Activated T-helper 17 cell treated with anti-CD3 and anti-CD28 coated beads, Interleukin-2, amount 50 U/mL, for 72 hours (primary cell): ENCODE measurements around the gene ITGAE. TPM values are rescaled to one million over a fixed set of nuclear protein-coding genes. Genes with fewer than 3 reads are reported as not detected.

Experiments used
- ATAC-seq: fragments of 150-1000 bp; cut with Tn5 transposase; replicated peaks from 2 replicates; pipeline ENCODE4 v1.10.0; 2021; ENCODE audit warnings: mild to moderate bottlenecking, moderate library complexity
- H3K27ac Mint-ChIP-seq: one replicate; pipeline ENCODE4 v1.8.0; 2022; ENCODE audit warnings: mixed read lengths
- H3K27me3 Mint-ChIP-seq: one replicate; pipeline ENCODE4 v1.8.0; 2022; ENCODE audit warnings: mixed read lengths
- H3K36me3 Mint-ChIP-seq: one replicate; pipeline ENCODE4 v1.8.0; 2022; ENCODE audit warnings: low read depth, mild to moderate bottlenecking, mixed read lengths
- H3K4me1 Mint-ChIP-seq: one replicate; pipeline ENCODE4 v1.8.0; 2022; ENCODE audit warnings: mixed read lengths
- H3K4me3 Mint-ChIP-seq: one replicate; pipeline ENCODE4 v1.8.0; 2022; ENCODE audit warnings: mild to moderate bottlenecking, mixed read lengths
- H3K9me3 Mint-ChIP-seq: one replicate; pipeline ENCODE4 v1.8.0; 2022; ENCODE audit warnings: mixed read lengths
- total RNA-seq, 2 donors: library from RNA; stranded (reverse); gene quantifications; one replicate each; pipeline ENCODE4 v1.2.3, GENCODE V29; 2022

Gene ITGAE
- total RNA-seq, 2 donors from 2014 or later: 24.2 to 43.2 TPM

DNA sequence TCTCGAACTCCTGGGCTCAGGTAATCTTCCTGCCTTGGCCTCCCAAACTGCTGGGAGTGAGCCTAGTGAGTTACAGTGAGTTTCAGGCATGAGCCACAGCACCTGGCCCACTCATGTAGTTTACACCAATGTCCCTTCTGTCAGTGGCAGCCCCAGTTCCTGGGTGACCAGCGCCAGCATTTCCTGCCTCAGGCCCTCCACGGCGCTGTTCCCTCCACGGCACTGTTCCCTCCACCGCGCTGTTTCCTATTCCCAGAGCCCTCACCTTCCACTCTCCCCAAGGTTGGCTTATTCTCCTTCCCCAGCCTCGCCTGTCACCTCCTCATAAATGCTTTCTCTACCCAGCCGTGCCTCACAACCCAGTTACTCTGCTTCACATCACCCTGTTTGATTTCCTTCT lies 32.6 kb downstream of the ITGAE start:
- Mint-ChIP-seq H3K4me1 (peaks cover 31% of the 10 kb centered on the region), H3K9me3 (no peaks in the 10 kb centered on the region), H3K27ac (no peak overlapping the region), H3K27me3 (no peaks in the 10 kb centered on the region), H3K4me3 (no peak overlapping the region), H3K36me3 (peaks cover 6% of the 10 kb centered on the region)
- ATAC-seq: no peak

DNA sequence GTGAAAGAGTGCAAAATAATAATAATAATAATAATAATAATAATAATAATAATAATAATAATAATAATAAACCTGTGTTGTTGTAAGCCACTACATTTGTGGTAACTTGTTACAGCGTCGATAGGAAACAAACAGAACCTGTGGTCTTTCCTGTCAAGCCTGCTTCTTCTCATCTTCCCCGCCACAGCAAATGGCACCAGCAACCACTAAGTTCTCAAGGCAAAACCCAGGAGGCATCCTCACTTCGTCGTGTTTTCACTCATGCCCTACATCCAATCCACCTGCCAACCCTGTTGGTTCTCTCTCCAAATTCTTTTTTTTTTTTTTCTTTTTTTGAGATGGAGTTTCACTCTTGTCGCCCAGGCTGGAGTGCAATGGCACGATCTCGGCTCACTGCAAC lies 34.2 kb downstream of the ITGAE start:
- Mint-ChIP-seq H3K4me1 (peaks cover 35% of the 10 kb centered on the region), H3K4me3 (peak overlapping the region; percentile 62), H3K27ac (peak overlapping the region; percentile 70)

DNA sequence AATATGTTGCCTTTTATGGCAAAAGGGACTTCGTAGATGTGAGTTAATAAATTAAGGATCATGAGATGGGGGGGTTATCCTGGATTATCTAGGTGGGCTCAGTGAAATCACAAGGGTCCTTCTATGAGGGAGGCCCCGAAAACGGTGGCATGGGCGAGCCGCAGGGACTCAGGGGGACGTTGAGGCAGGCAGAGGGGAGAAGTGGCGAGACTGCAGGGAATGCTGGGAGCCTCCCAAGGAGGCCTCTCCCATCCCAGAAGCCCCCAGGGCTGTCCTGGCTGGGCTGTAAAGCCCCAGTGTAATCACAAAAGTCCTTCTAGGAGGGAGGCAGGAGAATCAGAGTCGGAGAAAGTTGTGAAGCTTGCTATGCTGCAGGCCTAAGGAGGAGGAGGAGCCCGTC lies 35.0 kb downstream of the ITGAE start:
- peaks cover 35% of the 10 kb centered on the region for H3K4me1 Mint-ChIP-seq
- peaks cover 6% of the 10 kb centered on the region for H3K36me3 Mint-ChIP-seq
- H3K4me3 Mint-ChIP-seq: peak overlapping the region; percentile 62
- ATAC-seq: no peak
- H3K27me3 Mint-ChIP-seq: no peaks in the 10 kb centered on the region
- H3K9me3 Mint-ChIP-seq: no peaks in the 10 kb centered on the region
- peak overlapping the region; percentile 92 for H3K27ac Mint-ChIP-seq

More for the DNA sequence above, 34.2 kb downstream of the ITGAE start:
- H3K36me3 Mint-ChIP-seq: peaks cover 6% of the 10 kb centered on the region
- no peaks in the 10 kb centered on the region for H3K27me3 Mint-ChIP-seq
- no peaks in the 10 kb centered on the region for H3K9me3 Mint-ChIP-seq
- no peak for ATAC-seq

DNA sequence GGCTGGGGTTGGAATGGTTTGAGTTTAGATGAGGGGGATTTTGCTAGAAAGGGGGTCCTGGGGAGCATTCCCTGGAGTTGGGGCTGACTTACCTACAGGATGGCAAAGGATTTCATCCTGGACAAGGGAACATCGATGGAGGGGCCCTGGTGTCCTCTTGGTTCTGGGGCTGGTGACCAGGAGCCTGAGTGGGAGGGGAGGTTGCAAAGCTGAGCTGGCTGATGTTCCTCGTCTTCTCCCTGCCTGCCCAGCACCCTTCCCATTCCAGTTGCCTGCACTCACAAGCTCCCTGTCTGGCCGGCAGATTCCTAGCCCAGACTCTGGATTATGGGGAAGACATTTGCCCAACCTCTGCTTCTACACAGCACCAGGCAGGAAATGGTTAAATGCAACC lies 37.2 kb downstream of the ITGAE start:
- Mint-ChIP-seq H3K9me3 (peaks cover 6% of the 10 kb centered on the region), H3K36me3 (peaks cover 6% of the 10 kb centered on the region), H3K4me3 (peak overlapping the region; percentile 74), H3K27ac (peak overlapping the region; percentile 92), H3K4me1 (peaks cover 41% of the 10 kb centered on the region), H3K27me3 (no peaks in the 10 kb centered on the region)
- ATAC-seq: no peak

DNA sequence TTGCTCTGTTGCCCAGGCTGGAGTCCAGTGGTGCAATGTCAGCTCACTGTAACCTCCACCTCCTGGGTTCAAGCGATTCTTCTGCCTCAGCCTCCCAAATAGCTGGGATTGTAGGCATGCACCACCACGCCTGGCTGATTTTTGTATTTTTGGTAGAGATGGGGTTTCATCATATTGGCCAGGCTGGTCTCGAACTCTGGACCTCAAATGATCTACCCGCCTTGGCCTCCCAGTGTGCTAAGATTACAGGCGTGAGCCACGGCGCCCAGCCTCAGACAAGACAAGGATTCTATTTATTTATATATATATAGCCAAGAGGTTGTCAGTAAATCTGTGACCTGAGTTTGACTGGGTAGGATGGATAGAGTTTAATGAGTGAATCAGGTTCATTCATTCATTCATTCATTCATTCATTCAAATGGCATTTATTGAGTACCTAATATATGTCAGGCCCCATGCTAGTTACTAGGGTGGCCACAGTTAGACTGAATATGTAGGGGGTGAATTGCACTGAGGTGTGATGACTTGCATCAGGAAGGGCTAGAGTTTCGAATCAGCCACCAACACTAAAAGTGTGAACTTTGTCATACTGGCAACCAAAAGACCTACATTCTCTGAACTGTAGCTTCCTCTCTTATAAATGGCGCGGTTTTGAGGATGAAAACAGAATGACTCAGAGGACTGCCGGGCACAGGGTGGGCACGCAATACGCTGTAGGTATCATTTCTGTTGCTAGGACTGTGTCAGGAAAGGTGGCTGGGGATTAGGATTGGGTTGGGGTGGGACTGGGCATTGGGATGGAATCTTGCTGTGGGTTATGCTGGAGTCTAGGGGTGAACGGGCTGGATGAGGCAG lies 37.8 kb downstream of the ITGAE start:
- ATAC-seq: peak; percentile 77
- Mint-ChIP-seq H3K27me3 (no peaks in the 10 kb centered on the region), H3K4me3 (peak overlapping the region; percentile 74), H3K36me3 (peaks cover 6% of the 10 kb centered on the region), H3K27ac (peak overlapping the region; percentile 92), H3K9me3 (peaks cover 6% of the 10 kb centered on the region), H3K4me1 (peaks cover 35% of the 10 kb centered on the region)

DNA sequence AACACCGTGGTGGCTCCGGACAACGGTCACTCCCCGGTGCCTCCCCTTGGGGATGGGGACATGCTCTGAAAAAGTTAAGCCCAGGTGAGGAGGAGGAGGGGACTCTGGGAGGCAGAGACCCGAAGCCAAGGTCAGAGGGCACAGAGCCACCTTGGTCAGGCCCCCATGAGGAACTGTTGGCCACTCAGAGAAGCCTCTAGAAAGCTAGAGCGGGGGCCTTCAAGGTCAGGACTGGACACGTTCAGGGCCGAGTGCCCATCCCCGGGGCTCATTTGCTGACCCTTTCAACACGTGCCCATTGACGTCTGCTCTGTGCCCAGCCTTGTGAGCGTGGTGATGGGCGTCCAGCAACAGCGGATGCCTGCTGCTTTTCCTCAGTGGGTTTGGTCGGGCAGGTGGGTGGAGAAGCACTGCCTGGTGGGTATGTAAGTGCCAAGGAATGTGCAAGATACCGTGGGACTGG lies 39.0 kb downstream of the ITGAE start:
- Mint-ChIP-seq H3K27me3 (no peaks in the 10 kb centered on the region), H3K36me3 (peaks cover 6% of the 10 kb centered on the region), H3K9me3 (peaks cover 6% of the 10 kb centered on the region), H3K27ac (no peak overlapping the region), H3K4me3 (no peak overlapping the region), H3K4me1 (peaks cover 38% of the 10 kb centered on the region)
- no peak for ATAC-seq

DNA sequence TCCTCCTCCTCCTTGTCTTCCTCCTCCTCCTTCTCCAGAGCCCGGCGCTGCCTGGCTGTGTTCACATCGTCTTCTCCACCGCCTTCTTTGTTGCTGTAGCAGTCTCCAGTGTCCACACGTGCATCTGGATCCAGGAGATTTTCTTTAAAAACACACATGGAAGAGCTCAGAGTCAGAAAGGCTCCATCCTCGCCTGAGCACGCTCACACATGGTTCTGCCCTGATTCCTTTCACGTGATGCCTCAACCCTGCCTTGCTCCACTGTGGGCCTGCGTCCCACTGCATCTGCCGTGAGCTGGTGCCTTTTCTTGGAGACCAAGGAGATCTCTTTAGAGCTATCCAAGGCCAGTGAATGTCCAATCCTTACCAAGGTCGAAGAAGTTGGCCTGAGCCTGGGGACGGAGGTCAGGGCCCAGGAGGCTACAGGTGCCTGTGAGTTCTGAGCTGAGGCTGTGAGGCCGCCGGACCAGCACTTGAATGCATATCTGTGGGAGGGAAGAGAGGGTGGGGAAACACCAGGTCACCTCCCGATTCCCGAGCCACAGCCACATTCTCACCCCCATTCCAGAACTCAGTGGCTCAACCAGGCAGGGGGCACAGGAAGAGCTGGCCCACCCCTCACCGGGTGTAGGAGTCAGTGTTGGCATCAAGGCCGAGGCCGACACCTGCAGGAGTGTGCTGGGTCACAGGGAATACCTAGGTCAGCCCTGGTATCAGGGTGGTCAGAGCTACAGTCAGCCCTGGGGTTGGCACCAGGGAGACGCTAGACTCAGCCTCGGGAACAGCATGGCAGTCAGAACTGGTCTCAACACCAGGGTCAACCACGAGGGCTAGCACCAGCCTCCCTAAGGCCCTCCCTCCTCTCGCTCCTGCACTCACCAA lies 39.7 kb downstream of the ITGAE start:
- Mint-ChIP-seq H3K9me3 (peaks cover 6% of the 10 kb centered on the region), H3K36me3 (peaks cover 6% of the 10 kb centered on the region), H3K27me3 (no peaks in the 10 kb centered on the region), H3K4me3 (no peak overlapping the region), H3K4me1 (peaks cover 34% of the 10 kb centered on the region), H3K27ac (peak overlapping the region; percentile 57)
- ATAC-seq: no peak

DNA sequence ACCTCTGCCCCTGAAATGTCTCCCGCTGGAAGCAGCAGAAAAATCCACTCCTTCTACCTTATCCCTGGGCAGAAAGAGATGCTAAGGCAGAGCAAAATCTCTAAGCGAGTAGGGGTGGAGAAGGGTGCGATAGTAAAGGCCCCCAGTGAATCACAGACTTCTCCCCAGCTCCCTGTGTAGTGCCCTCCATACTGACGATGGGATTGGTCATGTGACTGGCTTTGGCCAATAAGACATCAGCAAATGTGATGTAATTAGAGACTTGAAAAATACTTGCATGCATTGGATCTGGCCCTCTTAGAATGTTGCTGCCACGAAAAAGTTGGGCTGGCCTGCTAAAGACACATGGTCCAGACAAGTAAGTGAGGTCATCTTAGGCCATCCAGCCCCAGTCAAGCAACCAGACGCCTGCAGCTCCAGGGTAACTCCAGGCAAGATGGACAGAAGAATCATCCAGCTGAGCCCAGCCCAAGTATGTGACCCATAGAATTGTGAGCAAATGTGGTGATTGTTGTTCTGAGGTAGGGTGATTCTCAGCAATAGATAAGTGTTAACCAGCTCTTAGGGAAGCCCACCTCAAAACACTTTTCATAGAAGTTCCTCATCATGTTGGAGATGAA lies 41.3 kb downstream of the ITGAE start:
- no peaks in the 10 kb centered on the region for H3K27me3 Mint-ChIP-seq
- peaks cover 24% of the 10 kb centered on the region for H3K4me1 Mint-ChIP-seq
- ATAC-seq: no peak
- peak overlapping the region; percentile 34 for H3K27ac Mint-ChIP-seq
- H3K36me3 Mint-ChIP-seq: no peaks in the 10 kb centered on the region
- no peak overlapping the region for H3K4me3 Mint-ChIP-seq
- peaks cover 6% of the 10 kb centered on the region for H3K9me3 Mint-ChIP-seq

DNA sequence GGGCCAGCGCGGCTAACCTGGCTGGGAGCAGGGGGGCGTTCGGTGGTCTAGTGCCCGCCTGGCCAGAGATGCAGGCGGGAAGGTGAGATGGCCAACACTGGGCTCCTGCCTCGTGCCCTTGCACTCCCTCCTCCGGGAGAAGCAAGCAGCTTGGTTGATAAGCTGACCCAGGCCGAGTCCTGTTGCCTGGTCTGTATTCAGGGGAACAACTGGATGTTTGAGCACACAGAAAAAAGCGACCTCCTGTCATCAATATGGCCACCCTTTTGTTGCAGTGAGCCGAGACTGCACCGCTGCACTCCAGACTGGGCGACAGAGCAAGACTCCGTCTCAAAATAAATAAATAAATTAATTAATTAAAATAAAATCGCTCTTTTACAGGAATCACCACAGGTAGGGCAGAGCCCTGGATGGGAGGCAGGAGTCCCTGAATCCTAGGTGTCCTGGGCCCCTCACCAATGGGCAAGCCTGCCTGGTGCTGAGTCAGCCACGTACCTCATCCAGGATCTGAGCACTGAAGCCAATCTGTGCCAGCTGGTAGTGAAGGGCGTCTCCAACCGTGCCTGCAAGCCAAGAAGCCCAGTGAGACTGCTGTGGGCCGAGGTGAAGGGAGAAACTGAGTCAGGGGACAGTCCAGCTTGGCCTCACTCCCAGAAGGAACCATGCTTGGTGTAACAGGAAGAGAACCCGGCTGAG lies 45.5 kb downstream of the ITGAE start:
- no peak overlapping the region for H3K27ac Mint-ChIP-seq
- peak overlapping the region; percentile 27 for H3K4me3 Mint-ChIP-seq
- ATAC-seq: no peak
- H3K36me3 Mint-ChIP-seq: no peaks in the 10 kb centered on the region
- H3K27me3 Mint-ChIP-seq: no peaks in the 10 kb centered on the region
- peaks cover 6% of the 10 kb centered on the region for H3K9me3 Mint-ChIP-seq
- H3K4me1 Mint-ChIP-seq: peaks cover 20% of the 10 kb centered on the region

DNA sequence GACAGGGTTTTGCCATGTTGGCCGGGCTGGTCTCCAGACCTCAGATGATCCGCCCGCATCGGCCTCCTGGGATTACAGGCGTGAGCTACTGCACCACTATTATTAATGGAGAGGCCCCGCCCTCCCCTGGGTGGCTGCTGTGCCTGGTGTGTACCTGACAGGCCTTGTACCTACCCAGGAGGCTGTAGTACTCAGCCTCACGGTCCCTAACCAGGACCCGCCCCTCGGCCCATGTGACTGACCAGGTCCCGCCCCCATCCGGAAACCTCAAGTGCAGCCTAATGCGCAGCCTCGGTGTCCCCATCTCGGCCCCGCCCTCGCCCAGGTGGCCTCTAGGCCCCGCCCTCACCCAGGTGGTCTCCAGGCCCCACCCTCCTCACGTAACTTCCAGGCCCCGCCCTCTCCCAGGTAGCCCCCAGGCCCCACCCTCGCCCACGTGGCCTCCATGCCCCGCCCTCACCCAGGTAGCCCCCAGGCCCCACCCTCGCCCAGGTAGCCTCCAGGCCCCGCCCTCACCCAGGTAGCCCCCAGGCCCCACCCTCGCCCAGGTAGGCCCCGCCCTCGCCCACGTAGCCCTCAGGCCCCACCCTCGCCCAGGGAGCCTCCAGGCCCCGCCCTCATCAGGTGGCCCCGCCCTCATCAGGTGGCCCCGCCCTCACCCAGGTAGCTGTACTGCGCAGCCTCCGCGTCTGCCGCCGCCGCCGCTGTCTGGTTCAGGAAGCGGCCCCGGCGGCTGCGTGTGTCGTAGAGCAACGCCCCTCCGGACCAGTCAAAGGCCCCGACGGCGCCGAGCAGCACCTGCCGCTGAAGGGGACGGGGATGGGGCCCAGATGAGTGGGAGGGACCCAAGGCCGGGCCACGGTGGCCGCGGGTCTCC lies 46.3 kb downstream of the ITGAE start:
- Mint-ChIP-seq H3K27ac (no peak overlapping the region), H3K4me3 (no peak overlapping the region)
- peak; percentile 86 for ATAC-seq

DNA sequence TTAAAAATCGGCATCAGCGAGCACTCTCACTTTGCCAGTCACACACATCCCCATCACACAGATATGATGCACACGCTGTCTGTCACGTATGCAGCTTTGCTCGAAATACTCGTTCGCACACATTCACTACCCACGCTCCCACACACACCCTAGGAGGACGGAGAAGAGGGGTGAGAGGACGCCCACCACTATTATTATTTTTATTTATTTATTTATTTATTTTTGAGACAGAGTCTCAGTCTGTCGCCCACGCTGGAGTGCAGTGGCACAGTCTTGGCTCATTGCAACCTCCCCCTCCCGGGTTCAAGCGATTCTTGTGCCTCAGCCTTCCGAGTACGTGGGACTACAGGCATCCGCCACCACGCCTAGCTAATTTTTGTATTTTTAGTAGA lies 46.9 kb downstream of the ITGAE start:
- Mint-ChIP-seq H3K4me1 (peaks cover 16% of the 10 kb centered on the region), H3K27ac (no peak overlapping the region), H3K9me3 (no peaks in the 10 kb centered on the region), H3K4me3 (no peak overlapping the region), H3K27me3 (no peaks in the 10 kb centered on the region), H3K36me3 (no peaks in the 10 kb centered on the region)
- no peak for ATAC-seq

More for the DNA sequence above, 46.3 kb downstream of the ITGAE start:
- Mint-ChIP-seq H3K4me1 (peaks cover 18% of the 10 kb centered on the region), H3K27me3 (no peaks in the 10 kb centered on the region), H3K9me3 (peaks cover 1% of the 10 kb centered on the region), H3K36me3 (no peaks in the 10 kb centered on the region)

DNA sequence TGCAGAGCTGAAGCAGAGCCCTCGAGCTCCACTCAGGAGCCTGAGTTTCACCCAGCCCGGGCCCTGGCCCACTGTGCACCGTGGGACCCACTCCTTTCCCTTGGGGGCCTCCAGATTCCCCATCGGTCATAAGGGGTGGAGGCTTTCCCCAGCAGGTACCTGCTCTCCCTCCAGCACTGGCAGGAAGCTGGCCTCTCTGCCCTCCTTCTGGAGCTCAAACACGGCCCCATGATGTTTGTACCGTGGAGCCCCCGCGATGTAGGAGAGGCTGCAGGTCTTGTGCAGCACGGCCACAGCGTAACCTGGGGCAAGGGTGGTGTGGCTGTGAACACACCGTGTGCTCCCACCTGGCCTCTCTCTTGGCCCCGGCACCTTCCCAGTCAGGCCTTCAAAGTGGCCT lies 47.4 kb downstream of the ITGAE start:
- no peak for ATAC-seq
- H3K4me3 Mint-ChIP-seq: no peak overlapping the region
- H3K9me3 Mint-ChIP-seq: no peaks in the 10 kb centered on the region
- no peak overlapping the region for H3K27ac Mint-ChIP-seq
- no peaks in the 10 kb centered on the region for H3K27me3 Mint-ChIP-seq
- no peaks in the 10 kb centered on the region for H3K36me3 Mint-ChIP-seq
- H3K4me1 Mint-ChIP-seq: peaks cover 20% of the 10 kb centered on the region

DNA sequence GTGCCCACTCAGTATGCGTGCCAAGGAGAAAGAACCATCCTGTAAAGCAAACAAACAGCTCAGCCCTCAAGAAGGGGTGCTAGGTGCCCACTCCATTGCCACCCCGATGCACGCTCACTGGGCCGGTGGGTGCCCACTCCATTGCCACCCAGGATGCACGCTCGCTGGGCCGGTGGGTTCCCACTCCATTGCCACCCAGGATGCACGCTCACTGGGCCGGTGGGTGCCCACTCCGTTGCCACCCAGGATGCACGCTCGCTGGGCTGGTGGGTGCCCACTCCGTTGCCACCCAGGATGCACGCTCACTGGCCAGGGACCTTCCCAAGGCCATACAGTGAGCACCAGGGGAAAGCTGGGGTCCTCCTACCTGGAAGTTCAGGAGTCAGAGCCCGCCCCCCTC lies 49.2 kb downstream of the ITGAE start:
- no peak for ATAC-seq
- H3K27me3 Mint-ChIP-seq: no peaks in the 10 kb centered on the region
- H3K27ac Mint-ChIP-seq: no peak overlapping the region
- no peak overlapping the region for H3K4me3 Mint-ChIP-seq
- H3K36me3 Mint-ChIP-seq: no peaks in the 10 kb centered on the region
- no peaks in the 10 kb centered on the region for H3K9me3 Mint-ChIP-seq
- peaks cover 18% of the 10 kb centered on the region for H3K4me1 Mint-ChIP-seq
